ENCODE results near the gene DUS4L. TPM values are rescaled to one million over a fixed set of nuclear protein-coding genes. Genes with fewer than 3 reads are reported as not detected.

DUS4L gene
- total RNA-seq, 1 experiment from 2014 or later: 10.2 TPM

- Histone ChIP-seq H3K9ac (ENCODE audit: low read length) (peak within 1 kb of the TSS; percentile 89), H4K20me1 (ENCODE audit: low read length) (no peaks in the 10 kb centered on the region), H3K36me3 (ENCODE audit: low read depth, low read length) (peaks cover 12% of the 10 kb centered on the region; the same call in 1 of the 2 replicates), H3K27me3 (ENCODE audit: low read length) (no peaks in the 10 kb centered on the region), H3K4me2 (ENCODE audit: low read length) (peak within 1 kb of the TSS; percentile 95), H3K9me3 (ENCODE audit: low read length) (no peaks in the 10 kb centered on the region), H3K4me1 (ENCODE audit: insufficient read depth, low read length) (peaks cover 19% of the 10 kb centered on the region), H3F3A (ENCODE audit: low read length, unreplicated experiment) (no peaks in the 10 kb centered on the region), H3K79me2 (ENCODE audit: low read length) (peaks cover 32% of the 10 kb centered on the region), H2AFZ (ENCODE audit: low read length) (peak within 1 kb of the TSS; percentile 88), H3K4me3 (ENCODE audit: low read length) (peak within 1 kb of the TSS; percentile 93), H3K27ac (ENCODE audit: low read length) (peak within 1 kb of the TSS; percentile 58), H3K9me2 (replicated peaks; ENCODE audit: low read length) (no peaks in the 10 kb centered on the region)
- ChIA-PET CTCF (interaction anchor here (1.0 kb wide), 1 partner anchor 117 kb away, joined by 3 read pairs; no protein-coding TSS in a partner anchor), POLR2A (ENCODE audit: unreplicated experiment) (interaction anchor here (0.5 kb wide), 1 partner anchor 299 kb away, joined by 3 read pairs; no protein-coding TSS in a partner anchor)
- ATAC-seq (peak; percentile 84), DNase-seq (peak; percentile 76)
- intact Hi-C loops (cut with micrococcal nuclease): loop anchor here (2.0 to 10.0 kb wide), 5 partner anchors 15 to 378 kb away; no protein-coding TSS in a partner anchor
- BruUV-seq (replicated peaks): no TSS peak
- no peak for TF ChIP-seq EZH2 (IDR thresholded peaks at IDR 0.05; ENCODE audit: low read length, unreplicated experiment)
- TF ChIP-seq EZH2phosphoT487 (IDR thresholded peaks at IDR 0.05; ENCODE audit: borderline replicate concordance, low read length): peak; percentile 82
- TF ChIP-seq CTCF (conservative IDR thresholded peaks at IDR 0.05; ENCODE audit: low read depth, low read length): peak; percentile 33; the same call in 1 of the 2 replicates
These were observed 16.3 kb downstream of the DUS4L start, which contains the start of gene BCAP29 for GRCh38 chr7:107579885-107580715. Gene BCAP29 (plus strand): TSS chr7:107580246. CDS start chr7:107580773, 527 bp downstream.

GRCh38 chr7:107580716-107581383 is 17.1 kb downstream of the DUS4L start:
- H3K9me3 ChIP-seq (ENCODE audit: low read length): no peaks in the 10 kb centered on the region
- ATAC-seq: no peak
- DNase-seq: no peak
- peak overlapping the region; percentile 89 for H3K9ac ChIP-seq (ENCODE audit: low read length)
- no peaks in the 10 kb centered on the region for H4K20me1 ChIP-seq (ENCODE audit: low read length)
- peak overlapping the region; percentile 95 for H3K4me2 ChIP-seq (ENCODE audit: low read length)
- intact Hi-C loops (cut with micrococcal nuclease): loop anchor here (1.0 to 10.0 kb wide), 5 partner anchors 16 to 294 kb away; no protein-coding TSS in a partner anchor
- no peaks in the 10 kb centered on the region for H3F3A ChIP-seq (ENCODE audit: low read length, unreplicated experiment)
- no peaks in the 10 kb centered on the region for H3K9me2 ChIP-seq (replicated peaks; ENCODE audit: low read length)
- peaks cover 12% of the 10 kb centered on the region; the same call in 1 of the 2 replicates for H3K36me3 ChIP-seq (ENCODE audit: low read depth, low read length)
- H3K27me3 ChIP-seq (ENCODE audit: low read length): no peaks in the 10 kb centered on the region
- TSS peak; percentile 56 for BruUV-seq (replicated peaks)
- CTCF ChIA-PET: interaction anchor here (1.0 kb wide), 1 partner anchor 118 kb away, joined by 3 read pairs; no protein-coding TSS in a partner anchor
- peaks cover 19% of the 10 kb centered on the region for H3K4me1 ChIP-seq (ENCODE audit: insufficient read depth, low read length)
- TF ChIP-seq EZH2 (IDR thresholded peaks at IDR 0.05; ENCODE audit: low read length, unreplicated experiment) (no peak), EZH2phosphoT487 (IDR thresholded peaks at IDR 0.05; ENCODE audit: borderline replicate concordance, low read length) (no peak), CTCF (conservative IDR thresholded peaks at IDR 0.05; ENCODE audit: low read depth, low read length) (no peak)
- peaks cover 32% of the 10 kb centered on the region for H3K79me2 ChIP-seq (ENCODE audit: low read length)
- H3K4me3 ChIP-seq (ENCODE audit: low read length): peak overlapping the region; percentile 93
- H2AFZ ChIP-seq (ENCODE audit: low read length): peak overlapping the region; percentile 88
- H3K27ac ChIP-seq (ENCODE audit: low read length): peak overlapping the region; percentile 58
- POLR2A ChIA-PET (ENCODE audit: unreplicated experiment): interaction anchor here (0.5 kb wide), 1 partner anchor 298 kb away, joined by 3 read pairs; no protein-coding TSS in a partner anchor
